ENCODE results near the gene TBC1D2B. TPM values are rescaled to one million over a fixed set of nuclear protein-coding genes. Genes with fewer than 3 reads are reported as not detected.

The TBC1D2B gene
- total and polyA plus RNA-seq, 2 donors (not counting 3 experiments of a cell fraction or from before 2014, with no cell fraction given) = 30.8 to 46.1 TPM

- Histone ChIP-seq H2AFZ (ENCODE audit: low read depth, low read length) (no peak overlapping the region), H3K27me3 (ENCODE audit: control insufficient read depth in 2 of 2, insufficient read depth in 2 of 2, low read length in 2 of 2) (no peaks in the 10 kb centered on the region), H3K4me2 (ENCODE audit: insufficient read depth, low read length) (no peak overlapping the region), H3K4me1 (ENCODE audit: control insufficient read depth, extremely low read depth, insufficient read depth, low read length) (no peaks in the 10 kb centered on the region), H3K27ac (ENCODE audit: insufficient read depth, low read depth, low read length) (no peak overlapping the region), H3K36me3 (ENCODE audit: control insufficient read depth in 2 of 2, extremely low read depth in 1 of 2, insufficient read depth in 2 of 2, low read length in 2 of 2) (peaks cover 9 to 42% of the 10 kb centered on the region in 2 experiments), H4K20me1 (replicated peaks; ENCODE audit: control insufficient read depth, extremely low read depth, insufficient read depth, low read length) (no peaks in the 10 kb centered on the region), H3K4me3 (replicated peaks in 1 of 3; ENCODE audit: insufficient read depth in 1 of 3, low read depth in 1 of 3, low read length in 3 of 3) (no peak overlapping the region), H3K9me3 (replicated peaks; ENCODE audit: control insufficient read depth, insufficient read depth, low read length) (no peaks in the 10 kb centered on the region), H3K9ac (replicated peaks; ENCODE audit: extremely low read depth, insufficient read depth, low read length) (no peak overlapping the region), H3K79me2 (ENCODE audit: control insufficient read depth, insufficient read depth, low read length) (no peaks in the 10 kb centered on the region), H3K9me1 (replicated peaks; ENCODE audit: control insufficient read depth, extremely low read depth, insufficient read depth, low read length) (no peaks in the 10 kb centered on the region)
- ChIA-PET POLR2A (no interaction called here), CTCF (interaction anchor here (1.3 kb wide), 1 partner anchor 96 kb away, joined by 6 read pairs; no protein-coding TSS in a partner anchor)
- TF ChIP-seq GATA2 (IDR thresholded peaks at IDR 0.05; ENCODE audit: insufficient read depth, insufficient read length, low read depth, low read length) (no peak), MYC (IDR thresholded peaks at IDR 0.05; ENCODE audit: low read depth, low read length) (no peak), MAX (IDR thresholded peaks at IDR 0.05; ENCODE audit: insufficient read depth, insufficient read length) (no peak), JUN (IDR thresholded peaks at IDR 0.05; ENCODE audit: borderline replicate concordance, insufficient read depth, insufficient read length, low read depth) (no peak), EZH2 (IDR thresholded peaks at IDR 0.05; ENCODE audit: borderline replicate concordance, low read depth, low read length, severe bottlenecking) (no peak)
- DNase-seq (ENCODE audit: low read depth, low spot score) (no peak), FAIRE-seq (no peak)
- no TSS peak for BruUV-seq (replicated peaks)
- dilution Hi-C loops (cut with MboI; ENCODE audit: extremely low pct_ligation_motif_present, low sequenced_read_pairs) = no loop called here
- intact Hi-C loops (cut with micrococcal nuclease) = no loop called here
Observed at GRCh38 chr15:78012643-78013077, 64.9 kb downstream of the TBC1D2B start.

- intact Hi-C loops (cut with micrococcal nuclease) = no loop called here
- Histone ChIP-seq H3K4me1 (ENCODE audit: control insufficient read depth, extremely low read depth, insufficient read depth, low read length) (no peaks in the 10 kb centered on the region), H4K20me1 (replicated peaks; ENCODE audit: control insufficient read depth, extremely low read depth, insufficient read depth, low read length) (no peaks in the 10 kb centered on the region), H3K4me3 (replicated peaks in 1 of 3; ENCODE audit: insufficient read depth in 1 of 3, low read depth in 1 of 3, low read length in 3 of 3) (no peak overlapping the region), H2AFZ (ENCODE audit: low read depth, low read length) (no peak overlapping the region), H3K9me3 (replicated peaks; ENCODE audit: control insufficient read depth, insufficient read depth, low read length) (no peaks in the 10 kb centered on the region), H3K9me1 (replicated peaks; ENCODE audit: control insufficient read depth, extremely low read depth, insufficient read depth, low read length) (no peaks in the 10 kb centered on the region), H3K27ac (ENCODE audit: insufficient read depth, low read depth, low read length) (no peak overlapping the region), H3K27me3 (ENCODE audit: control insufficient read depth in 2 of 2, insufficient read depth in 2 of 2, low read length in 2 of 2) (no peaks in the 10 kb centered on the region), H3K9ac (replicated peaks; ENCODE audit: extremely low read depth, insufficient read depth, low read length) (no peak overlapping the region), H3K36me3 (ENCODE audit: control insufficient read depth in 2 of 2, extremely low read depth in 1 of 2, insufficient read depth in 2 of 2, low read length in 2 of 2) (peaks cover 8 to 33% of the 10 kb centered on the region in 2 experiments), H3K4me2 (ENCODE audit: insufficient read depth, low read length) (no peak overlapping the region), H3K79me2 (ENCODE audit: control insufficient read depth, insufficient read depth, low read length) (no peaks in the 10 kb centered on the region)
- no TSS peak for BruUV-seq (replicated peaks)
- CTCF ChIA-PET = interaction anchor here (1.2 to 2.1 kb wide), 3 partner anchors 9 to 98 kb away, joined by 5 to 9 read pairs (median 6); no protein-coding TSS in a partner anchor
- DNase-seq (ENCODE audit: low read depth, low spot score) (no peak), FAIRE-seq (no peak)
- dilution Hi-C loops (cut with MboI; ENCODE audit: extremely low pct_ligation_motif_present, low sequenced_read_pairs) = no loop called here
- POLR2A ChIA-PET = no interaction called here
- no peak for TF ChIP-seq GATA2 (IDR thresholded peaks at IDR 0.05; ENCODE audit: insufficient read depth, insufficient read length, low read depth, low read length)
- no peak for TF ChIP-seq MYC (IDR thresholded peaks at IDR 0.05; ENCODE audit: low read depth, low read length)
- no peak for TF ChIP-seq MAX (IDR thresholded peaks at IDR 0.05; ENCODE audit: insufficient read depth, insufficient read length)
- TF ChIP-seq FOS (IDR thresholded peaks at IDR 0.05; ENCODE audit: borderline replicate concordance, insufficient read depth, low read length) = no peak
- TF ChIP-seq CTCF (IDR thresholded peaks at IDR 0.05; ENCODE audit: extremely low read depth in 1 of 2, insufficient read depth in 1 of 2, low read depth in 1 of 2, low read length in 2 of 2) = no peak
- TF ChIP-seq EZH2 (IDR thresholded peaks at IDR 0.05; ENCODE audit: borderline replicate concordance, low read depth, low read length, severe bottlenecking) = no peak
- TF ChIP-seq POLR2AphosphoS5 (IDR thresholded peaks at IDR 0.05; ENCODE audit: insufficient read depth, low read depth, low read length) = no peak
- no peak for TF ChIP-seq POLR2A (IDR thresholded peaks at IDR 0.05; ENCODE audit: low read depth, low read length)
- no peak for TF ChIP-seq JUN (IDR thresholded peaks at IDR 0.05; ENCODE audit: borderline replicate concordance, insufficient read depth, insufficient read length, low read depth)
Observed at GRCh38 chr15:78010067-78010466, 67.4 kb downstream of the TBC1D2B start.

Data from endothelial cell of umbilical vein (primary cell).